ENCODE data around the gene METAP1D.

- TF ChIP-seq EZH2 (IDR thresholded peaks at IDR 0.05; ENCODE audit: insufficient read depth, poor library complexity, severe bottlenecking), result no peak
- no peak for TF ChIP-seq EZH2phosphoT487 (IDR thresholded peaks at IDR 0.05; ENCODE audit: insufficient read depth, low read depth)
Measured at GRCh38 chr2:172089633-172090032, 89.9 kb downstream of the METAP1D start.

All from GM23248 (cell line).